Activated naive CD4-positive, alpha-beta T cell treated with anti-CD3 and anti-CD28 coated beads, Interleukin-2, amount 50 U/mL, for 16 hours (primary cell): ENCODE data around the gene PJVK.
A peak's percentile ranks its signal among the peaks of the same experiment; 100 is the strongest.
"Not testable (repeated sequence)": the region's sequence is repeated elsewhere in the genome, so short reads cannot be mapped to it uniquely, and the experiment has no call there.

Experiments
- DNase-seq: peaks from one replicate; pipeline ENCODE4 v3.0.0-alpha.2; 2020

Gene PJVK

GRCh38 chr2:178450774-178451525 is at the start of gene PJVK, which contains the start of gene PRKRA:
Gene PJVK, plus strand, starts transcription at chr2:178451378. Its CDS starts 2,032 bp downstream, at chr2:178453410.
Gene PRKRA, minus strand, starts transcription at chr2:178451175. Its CDS starts 145 bp downstream, at chr2:178451030.
- DNase-seq: peak; percentile 96

GRCh38 chr2:178401994-178402437 is 49.2 kb upstream of the PJVK start:
- DNase-seq: no peak

- DNase-seq: no peak
Measured at GRCh38 chr2:178403671-178404306, 47.4 kb upstream of the PJVK start.

GRCh38 chr2:178404368-178404767 is 46.8 kb upstream of the PJVK start:
- no peak for DNase-seq

GRCh38 chr2:178409261-178409660 is 41.9 kb upstream of the PJVK start:
- DNase-seq: no peak

GRCh38 chr2:178412047-178412446 is 39.1 kb upstream of the PJVK start:
- no peak for DNase-seq

GRCh38 chr2:178412453-178412852 is 38.7 kb upstream of the PJVK start:
- DNase-seq: not testable (repeated sequence)

- peak; percentile 79 for DNase-seq
Measured at GRCh38 chr2:178413472-178414265, 37.5 kb upstream of the PJVK start.

- DNase-seq: peak; percentile 76
Measured at GRCh38 chr2:178414266-178415247, 36.6 kb upstream of the PJVK start.

- DNase-seq: no peak
Measured at GRCh38 chr2:178415979-178416378, 35.2 kb upstream of the PJVK start.

- DNase-seq: no peak
Measured at GRCh38 chr2:178417916-178418315, 33.3 kb upstream of the PJVK start.

GRCh38 chr2:178418426-178418825 is 32.8 kb upstream of the PJVK start:
- no peak for DNase-seq

- no peak for DNase-seq
Measured at GRCh38 chr2:178419123-178419522, 32.1 kb upstream of the PJVK start.

GRCh38 chr2:178420463-178420999 is 30.6 kb upstream of the PJVK start:
- DNase-seq: no peak

GRCh38 chr2:178422097-178422496 is 29.1 kb upstream of the PJVK start:
- DNase-seq: no peak

- DNase-seq: not testable (repeated sequence)
Measured at GRCh38 chr2:178423746-178424145, 27.4 kb upstream of the PJVK start.

- no peak for DNase-seq
Measured at GRCh38 chr2:178425255-178425827, 25.8 kb upstream of the PJVK start.

GRCh38 chr2:178426388-178426787 is 24.8 kb upstream of the PJVK start:
- DNase-seq: no peak

- no peak for DNase-seq
Measured at GRCh38 chr2:178427458-178427857, 23.7 kb upstream of the PJVK start.

- DNase-seq: no peak
Measured at GRCh38 chr2:178428396-178428806, 22.8 kb upstream of the PJVK start.

GRCh38 chr2:178429336-178429735 is 21.8 kb upstream of the PJVK start:
- DNase-seq: no peak

- no peak for DNase-seq
Measured at GRCh38 chr2:178436662-178437061, 14.5 kb upstream of the PJVK start.
